Measurements from ENCODE around the gene KCNQ5.

KCNQ5 gene

GRCh38 chr6:72742001-72742673, 120.3 kb downstream of the KCNQ5 start:
- DNase-seq (ENCODE audit: low spot score) = no peak

GRCh38 chr6:72746276-72746675, 124.4 kb downstream of the KCNQ5 start:
- DNase-seq (ENCODE audit: low spot score) = no peak

DNA sequence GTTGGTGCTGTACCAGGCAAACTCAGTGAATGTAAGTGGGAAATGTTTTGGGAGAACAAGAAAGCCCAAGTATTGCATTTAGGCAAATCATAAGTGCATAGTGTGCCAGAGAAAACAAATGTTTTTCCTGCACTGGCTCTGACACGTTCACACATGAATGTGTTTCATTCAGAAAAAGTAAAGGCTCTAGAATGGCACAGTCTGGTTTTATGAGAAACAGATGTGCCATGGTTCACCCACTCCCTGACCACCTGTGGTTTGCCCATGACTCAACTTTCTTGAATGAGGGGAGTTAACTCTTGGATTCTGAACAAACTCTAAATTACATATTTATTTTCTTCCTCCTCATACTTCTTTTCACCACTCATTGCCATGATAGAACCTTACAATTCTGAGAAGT, 126.9 kb downstream of the KCNQ5 start:
- no peak for DNase-seq (ENCODE audit: low spot score)

GRCh38 chr6:72755752-72756151, 133.9 kb downstream of the KCNQ5 start:
- no peak for DNase-seq (ENCODE audit: low spot score)

DNA sequence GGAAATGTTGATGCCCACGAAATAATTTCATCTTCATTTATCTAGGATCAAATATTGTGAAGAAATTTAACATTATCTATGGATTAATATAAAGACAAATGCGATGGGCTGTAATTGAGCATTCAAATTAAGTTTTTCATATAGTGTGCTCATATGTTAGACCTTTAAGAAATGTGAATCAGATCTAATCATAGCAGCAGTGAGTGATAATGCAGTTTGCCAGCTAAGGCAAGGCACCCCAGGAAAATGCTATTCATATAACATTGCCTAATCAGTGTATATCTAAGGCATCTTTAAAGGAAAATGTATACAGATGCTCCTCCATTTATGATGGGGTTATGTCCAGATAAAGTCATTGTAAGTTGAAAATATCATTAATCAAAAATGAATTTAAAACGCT, 135.2 kb downstream of the KCNQ5 start:
- DNase-seq (ENCODE audit: low spot score) = no peak

- no peak for DNase-seq (ENCODE audit: low spot score)
Observed at GRCh38 chr6:72757926-72758325, 136.1 kb downstream of the KCNQ5 start.

DNA sequence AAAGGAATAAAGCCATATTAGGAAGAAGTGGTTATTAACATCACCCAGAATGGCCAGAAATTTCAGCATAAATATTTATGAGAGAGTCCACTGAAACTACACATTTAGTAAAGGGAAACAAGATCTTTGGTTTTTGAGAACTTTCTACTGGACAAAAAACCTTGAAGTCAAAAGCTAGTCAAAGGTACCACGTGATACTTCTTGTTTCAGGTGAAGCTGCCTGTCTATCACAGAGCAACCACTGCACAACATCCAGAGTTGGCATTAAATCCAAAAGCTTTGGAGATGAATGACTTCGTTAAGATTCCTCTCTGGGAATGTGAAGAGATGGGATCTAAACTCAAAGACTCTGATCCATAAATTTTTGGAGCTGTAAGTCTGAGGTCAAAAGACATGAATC, 137.0 kb downstream of the KCNQ5 start:
- DNase-seq (ENCODE audit: low spot score) = no peak

- DNase-seq (ENCODE audit: low spot score) = no peak
Observed at GRCh38 chr6:72760114-72760793, 138.4 kb downstream of the KCNQ5 start.

GRCh38 chr6:72761761-72762160, 139.9 kb downstream of the KCNQ5 start:
- no peak for DNase-seq (ENCODE audit: low spot score)

- no peak for DNase-seq (ENCODE audit: low spot score)
Observed at GRCh38 chr6:72769459-72770125, 147.7 kb downstream of the KCNQ5 start.

GRCh38 chr6:72770959-72771358, 149.1 kb downstream of the KCNQ5 start:
- no peak for DNase-seq (ENCODE audit: low spot score)

- DNase-seq (ENCODE audit: low spot score) = no peak
Observed at GRCh38 chr6:72776456-72776855, 154.6 kb downstream of the KCNQ5 start.

- DNase-seq (ENCODE audit: low spot score) = no peak
Observed at GRCh38 chr6:72781624-72782023, 159.8 kb downstream of the KCNQ5 start.

DNA sequence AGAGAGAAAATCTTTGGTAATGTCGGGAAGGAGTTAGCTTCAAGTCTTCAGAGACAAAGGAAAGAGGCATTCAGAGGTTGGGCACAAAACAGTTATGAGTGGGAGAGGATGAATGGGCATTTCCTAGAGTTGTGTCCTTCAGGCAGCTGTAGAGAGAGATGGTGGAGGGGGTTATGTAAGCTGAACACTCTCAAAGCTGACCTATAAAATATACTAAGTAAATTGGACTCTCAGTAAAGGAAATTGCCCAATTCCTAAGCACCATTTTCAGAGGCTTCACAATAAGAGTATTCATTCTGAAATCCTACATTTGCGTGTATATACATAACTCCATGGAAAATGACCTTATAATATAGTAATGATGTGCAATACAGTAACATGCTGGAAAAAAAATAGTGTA, 161.2 kb downstream of the KCNQ5 start:
- DNase-seq (ENCODE audit: low spot score) = no peak

- DNase-seq (ENCODE audit: low spot score) = no peak
Observed at GRCh38 chr6:72783666-72784065, 161.8 kb downstream of the KCNQ5 start.

DNA sequence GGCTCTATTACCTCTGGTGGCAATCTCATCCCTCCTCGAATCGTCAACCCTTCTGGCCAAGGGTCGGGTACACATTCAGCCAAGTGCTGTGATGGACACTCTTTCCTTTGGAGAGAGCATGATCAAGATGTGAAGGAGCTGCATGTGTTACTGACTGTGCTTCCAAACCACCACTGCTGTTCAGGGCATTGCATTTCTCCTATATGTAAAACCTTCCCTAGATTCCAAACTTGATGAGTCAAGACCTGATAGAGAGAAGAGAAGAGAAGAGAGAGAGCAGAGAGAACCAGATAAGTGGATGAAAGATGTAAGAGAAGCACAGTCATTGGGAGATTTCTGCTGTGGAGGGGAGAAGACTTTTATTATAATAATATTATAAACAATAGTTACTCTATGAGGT, 162.2 kb downstream of the KCNQ5 start:
- no peak for DNase-seq (ENCODE audit: low spot score)

DNA sequence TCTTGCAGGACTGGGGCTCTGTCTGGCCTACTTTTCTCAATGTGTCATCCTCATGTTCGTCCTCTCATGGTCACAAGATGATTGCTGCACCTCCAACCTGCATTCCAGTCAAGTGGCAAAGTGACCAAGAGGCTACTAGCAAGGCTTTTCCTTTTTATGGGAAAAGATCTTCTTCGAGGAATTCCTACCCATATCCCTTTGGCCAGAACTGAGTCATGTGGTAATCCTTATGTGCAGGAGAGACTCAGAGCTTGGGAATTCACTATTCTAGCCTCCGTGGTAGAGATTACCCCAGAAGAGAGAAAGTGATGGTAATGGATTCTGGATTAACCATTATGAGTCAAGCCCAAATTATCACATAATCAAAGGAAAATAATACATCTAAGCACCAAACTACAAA, 162.7 kb downstream of the KCNQ5 start:
- no peak for DNase-seq (ENCODE audit: low spot score)

DNA sequence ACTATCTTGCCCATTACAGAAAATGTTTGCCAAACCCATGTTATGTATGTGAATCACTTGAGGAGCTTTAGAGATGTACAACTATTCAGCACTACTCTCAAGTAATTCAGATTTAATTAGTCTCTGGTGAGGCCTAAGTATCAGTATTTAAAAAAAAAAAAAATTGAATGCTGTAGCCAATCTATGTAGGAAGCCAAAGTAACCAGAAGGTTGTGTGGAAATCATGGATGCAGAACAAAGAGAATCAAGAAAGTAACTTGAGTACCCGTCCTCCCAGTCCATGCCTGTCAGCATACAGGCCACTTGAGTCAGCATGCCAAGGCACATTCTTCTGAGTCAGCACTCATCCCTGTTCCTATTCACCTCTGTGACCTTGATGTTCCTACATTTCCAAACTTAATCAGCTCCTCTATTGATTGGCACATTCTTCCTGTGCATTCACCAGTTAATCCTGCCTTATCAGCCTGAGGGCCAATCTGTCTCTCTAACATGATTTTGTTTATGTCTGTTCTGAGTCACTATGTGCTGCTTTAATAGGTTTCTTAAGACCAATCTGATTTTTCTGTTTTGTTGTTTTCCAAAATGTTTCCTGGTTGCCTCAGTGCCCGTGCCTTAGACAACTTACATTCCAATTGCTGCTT, 165.6 kb downstream of the KCNQ5 start:
- DNase-seq (ENCODE audit: low spot score) = no peak

DNA sequence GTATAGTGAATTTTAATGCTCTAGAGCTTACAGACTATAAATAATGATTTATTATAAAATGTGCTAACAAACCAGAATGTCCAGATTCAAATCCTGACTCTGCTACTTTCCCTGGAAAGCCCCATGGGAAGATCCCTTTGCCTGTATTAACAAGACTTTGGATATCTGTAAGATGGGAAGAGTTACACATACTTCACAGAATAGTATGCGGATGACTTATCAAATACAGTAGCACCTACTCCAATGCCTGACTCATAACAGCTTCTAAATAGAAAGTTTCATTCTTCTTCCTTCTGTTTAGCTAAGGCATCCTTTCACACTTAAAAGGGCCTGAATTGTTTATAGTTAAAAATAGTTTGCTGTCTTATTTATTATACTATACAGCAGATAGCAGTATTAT, 166.3 kb downstream of the KCNQ5 start:
- no peak for DNase-seq (ENCODE audit: low spot score)

- no peak for DNase-seq (ENCODE audit: low spot score)
Observed at GRCh38 chr6:72789145-72789544, 167.3 kb downstream of the KCNQ5 start.

DNA sequence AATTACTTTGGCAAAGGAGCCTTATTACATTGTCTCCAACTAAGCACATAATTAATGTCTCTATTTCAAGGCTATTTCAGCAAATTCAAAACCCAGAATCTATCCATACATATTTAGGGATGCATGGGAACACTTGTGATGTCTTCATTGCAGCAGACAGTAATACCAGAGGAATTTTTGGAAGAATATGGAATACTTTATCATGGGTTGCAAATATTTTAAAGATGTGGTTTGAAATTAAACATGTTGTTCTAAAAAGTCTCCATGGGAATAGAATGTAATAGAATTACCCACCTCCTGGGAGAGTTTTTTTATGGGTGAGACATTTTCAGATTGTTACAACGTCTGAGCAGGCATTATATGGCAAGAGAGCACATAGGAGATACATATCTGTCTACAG, 170.8 kb downstream of the KCNQ5 start:
- DNase-seq (ENCODE audit: low spot score) = no peak

DNA sequence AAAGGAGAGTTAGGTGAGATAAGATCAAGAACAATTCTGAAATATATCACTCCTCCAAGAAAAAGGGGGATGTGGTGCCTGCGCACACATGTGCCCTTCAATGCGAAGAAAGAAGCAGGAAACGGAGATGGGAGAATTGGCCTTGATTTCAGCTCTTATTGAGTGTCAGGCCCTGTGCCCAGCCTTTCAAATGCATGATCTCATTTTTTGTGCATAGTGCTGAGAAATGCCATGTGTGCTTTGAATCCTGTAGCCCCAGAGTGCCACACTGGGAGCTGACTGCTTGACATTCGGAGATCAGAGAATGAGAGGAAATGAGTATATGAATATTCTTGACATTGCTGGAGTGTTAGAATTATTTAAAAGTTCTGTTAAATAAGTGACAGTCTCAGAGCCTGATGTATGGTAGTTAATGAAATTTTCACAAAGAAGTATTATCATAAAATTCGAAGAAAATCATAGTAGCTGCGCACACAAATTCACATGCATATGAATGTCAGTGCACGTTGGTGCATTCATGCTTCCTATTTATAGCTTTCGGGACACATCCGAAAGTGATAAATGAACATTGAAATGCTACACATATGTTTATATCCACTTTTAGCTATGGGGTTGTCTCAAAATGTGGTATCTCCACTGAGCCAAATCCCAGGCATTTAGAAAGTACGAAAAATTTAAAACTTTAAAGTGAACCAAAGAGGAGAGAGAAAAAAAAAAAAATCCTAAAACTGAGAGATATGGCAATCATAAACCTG, 172.0 kb downstream of the KCNQ5 start:
- DNase-seq (ENCODE audit: low spot score) = no peak
